Upper lobe of right lung (tissue), 1 donor: ENCODE data around the gene LGR5. TPM values are rescaled to one million over a fixed set of nuclear protein-coding genes. Genes with fewer than 3 reads are reported as not detected.

Experiments
- ATAC-seq: fragments of 200-7000 bp; cut with Tn5 transposase; one replicate; pipeline ENCODE4 v1.9.1; 2020; ENCODE audit warnings: mild to moderate bottlenecking, moderate library complexity
- DNase-seq: peaks from one replicate; pipeline ENCODE4 v3.0.0-alpha.2; 2020
- H3K27ac ChIP-seq: fragments of 200-600 bp; one replicate; pipeline ENCODE4 v1.8.0; 2022
- H3K27me3 ChIP-seq: fragments of 200-600 bp; one replicate; pipeline ENCODE4 v1.8.0; 2022; ENCODE audit warnings: mild to moderate bottlenecking
- H3K36me3 ChIP-seq: fragments of 200-600 bp; one replicate; pipeline ENCODE4 v1.8.0; 2022
- H3K4me1 ChIP-seq: fragments of 200-600 bp; one replicate; pipeline ENCODE4 v1.8.0; 2022
- H3K4me3 ChIP-seq: fragments of 200-600 bp; one replicate; pipeline ENCODE4 v1.8.0; 2022; ENCODE audit warnings: mild to moderate bottlenecking
- H3K9me3 ChIP-seq: fragments of 200-600 bp; one replicate; pipeline ENCODE4 v1.8.0; 2022
- CTCF ChIP-seq: fragments of 200-600 bp; IDR thresholded peaks from one replicate; pipeline ENCODE4 v1.8.0; 2022; ENCODE audit warnings: antibody characterized with exemption
- intact Hi-C: fragments of 100-400 bp; cut with DNase I; formaldehyde crosslinking; loops from one replicate; pipeline ENCODE4 v1.11.0; 2022
- total RNA-seq: library from RNA; stranded (reverse); fragmentation: NEBNext Ultra II Directional; extraction: Animal tissue kit (Norgen Biotek cat#: 25700); gene quantifications from one replicate; pipeline ENCODE4 v1.2.1, GENCODE V29; 2021
- donor health status: DM: no; HTN: yes; CAD: no; lungs with severe emphysema.

The LGR5 gene
- total RNA-seq, 1 donor from 2014 or later: 0.35 TPM

- no peak for DNase-seq
- intact Hi-C loops: no loop called here
- Histone ChIP-seq H3K4me1 (no peaks in the 10 kb centered on the region), H3K27me3 (no peaks in the 10 kb centered on the region), H3K36me3 (no peaks in the 10 kb centered on the region), H3K4me3 (no peak overlapping the region), H3K9me3 (no peaks in the 10 kb centered on the region), H3K27ac (no peak overlapping the region)
- no peak for TF ChIP-seq CTCF
- ATAC-seq: no peak
These were observed 15.6 kb downstream of the LGR5 start for GRCh38 chr12:71455028-71455737.

- DNase-seq (no peak), ATAC-seq (no peak)
- no peak overlapping the region for H3K27ac ChIP-seq
- no peak overlapping the region for H3K4me3 ChIP-seq
- intact Hi-C loops: no loop called here
- H3K4me1 ChIP-seq: no peaks in the 10 kb centered on the region
- H3K36me3 ChIP-seq: no peaks in the 10 kb centered on the region
- no peaks in the 10 kb centered on the region for H3K27me3 ChIP-seq
- no peaks in the 10 kb centered on the region for H3K9me3 ChIP-seq
- TF ChIP-seq CTCF: no peak
These were observed 16.7 kb downstream of the LGR5 start for GRCh38 chr12:71456316-71456715.

- intact Hi-C loops: no loop called here
These were observed 17.4 kb downstream of the LGR5 start for GRCh38 chr12:71456990-71457389.

GRCh38 chr12:71460318-71460717 lies 20.7 kb downstream of the LGR5 start:
- DNase-seq (no peak), ATAC-seq (no peak)
- no peaks in the 10 kb centered on the region for H3K4me1 ChIP-seq
- H3K36me3 ChIP-seq: no peaks in the 10 kb centered on the region
- H3K4me3 ChIP-seq: no peak overlapping the region
- H3K9me3 ChIP-seq: no peaks in the 10 kb centered on the region
- intact Hi-C loops: no loop called here
- H3K27ac ChIP-seq: no peak overlapping the region
- TF ChIP-seq CTCF: no peak
- H3K27me3 ChIP-seq: no peaks in the 10 kb centered on the region

More at GRCh38 chr12:71456990-71457389, 17.4 kb downstream of the LGR5 start:
- H3K27ac ChIP-seq: no peak overlapping the region
- H3K27me3 ChIP-seq: no peaks in the 10 kb centered on the region
- no peaks in the 10 kb centered on the region for H3K9me3 ChIP-seq
- H3K4me3 ChIP-seq: no peak overlapping the region
- no peak for DNase-seq
- no peak for TF ChIP-seq CTCF
- ATAC-seq: no peak
- no peaks in the 10 kb centered on the region for H3K36me3 ChIP-seq
- H3K4me1 ChIP-seq: no peaks in the 10 kb centered on the region

- no peak for ATAC-seq
- Histone ChIP-seq H3K27ac (no peak overlapping the region), H3K36me3 (no peaks in the 10 kb centered on the region), H3K4me3 (no peak overlapping the region), H3K27me3 (no peaks in the 10 kb centered on the region), H3K4me1 (no peaks in the 10 kb centered on the region), H3K9me3 (no peaks in the 10 kb centered on the region)
- no peak for TF ChIP-seq CTCF
- intact Hi-C loops: no loop called here
- DNase-seq: no peak
These were observed 21.4 kb downstream of the LGR5 start for GRCh38 chr12:71460850-71461609.
